Measurements from ENCODE around the gene CYB5B.
A peak's percentile ranks its signal among the peaks of the same experiment; 100 is the strongest.
"Not testable (repeated sequence)": the region's sequence is repeated elsewhere in the genome, so short reads cannot be mapped to it uniquely, and the experiment has no call there.

Gene CYB5B

GRCh38 chr16:69410219-69410990 lies 14.0 kb upstream of the CYB5B start:
- FAIRE-seq: no peak

DNA sequence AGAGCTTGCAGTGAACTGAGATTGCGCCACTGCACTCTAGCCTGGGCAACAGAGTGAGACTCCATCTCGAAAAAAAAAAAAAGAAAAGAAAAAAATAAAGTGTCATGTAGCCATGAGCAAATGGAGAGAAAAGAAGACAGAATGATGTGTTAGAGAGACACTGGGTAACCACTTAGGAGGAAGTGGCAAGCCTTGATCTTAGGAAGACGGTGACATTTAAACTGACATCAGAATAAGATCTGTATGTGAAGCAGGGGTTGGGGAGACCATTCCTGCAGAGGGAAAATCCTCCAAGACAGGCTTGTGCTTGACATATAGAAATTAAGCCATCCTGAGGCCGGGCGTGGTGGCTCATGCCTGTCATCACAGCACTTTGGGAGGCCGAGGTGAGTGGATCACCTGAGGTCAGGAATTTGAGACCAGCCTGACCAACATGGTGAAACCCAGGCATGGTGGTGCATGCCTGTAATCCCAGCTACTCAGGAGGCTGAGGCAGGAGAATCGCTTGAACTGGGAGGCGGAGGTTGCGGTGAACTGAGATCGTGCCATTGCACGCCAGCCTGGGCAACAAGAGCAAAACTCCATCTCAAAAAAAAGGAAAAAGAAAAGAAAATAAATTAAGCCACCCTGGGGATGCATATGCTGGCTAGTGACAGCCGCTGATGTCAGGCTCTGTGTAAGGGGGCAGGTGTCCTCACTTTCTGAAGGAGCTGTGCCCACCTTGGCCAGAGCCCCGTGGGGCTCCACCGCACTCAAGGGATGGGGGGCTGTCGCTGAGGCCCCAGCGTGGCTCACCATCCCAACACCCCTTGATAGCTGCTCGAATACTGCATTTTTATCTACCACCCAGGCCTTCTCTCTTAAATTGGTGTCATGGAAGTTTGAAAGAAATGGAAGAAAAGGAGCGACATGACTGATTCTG lies 13.1 kb upstream of the CYB5B start:
- no peak for FAIRE-seq

DNA sequence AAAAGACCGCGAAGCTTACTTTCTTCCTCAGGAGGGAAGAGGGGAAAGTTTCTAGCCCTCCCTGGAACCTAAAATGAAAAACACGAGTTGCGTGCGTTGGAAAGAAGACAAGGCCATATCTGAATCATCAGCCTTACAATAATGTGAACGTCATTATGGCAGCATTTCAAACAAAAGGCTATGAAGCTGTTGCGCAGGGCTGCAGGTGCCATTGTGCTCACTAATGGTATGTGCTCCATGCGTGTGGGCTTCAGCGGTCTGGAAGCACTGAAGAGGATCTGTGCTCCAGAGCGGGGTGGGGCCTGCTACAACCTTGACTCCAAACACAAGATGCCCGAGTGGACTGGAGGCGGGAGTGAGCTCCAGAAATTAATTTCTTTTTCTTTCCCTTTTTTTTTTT lies 12.1 kb upstream of the CYB5B start:
- no peak for FAIRE-seq

DNA sequence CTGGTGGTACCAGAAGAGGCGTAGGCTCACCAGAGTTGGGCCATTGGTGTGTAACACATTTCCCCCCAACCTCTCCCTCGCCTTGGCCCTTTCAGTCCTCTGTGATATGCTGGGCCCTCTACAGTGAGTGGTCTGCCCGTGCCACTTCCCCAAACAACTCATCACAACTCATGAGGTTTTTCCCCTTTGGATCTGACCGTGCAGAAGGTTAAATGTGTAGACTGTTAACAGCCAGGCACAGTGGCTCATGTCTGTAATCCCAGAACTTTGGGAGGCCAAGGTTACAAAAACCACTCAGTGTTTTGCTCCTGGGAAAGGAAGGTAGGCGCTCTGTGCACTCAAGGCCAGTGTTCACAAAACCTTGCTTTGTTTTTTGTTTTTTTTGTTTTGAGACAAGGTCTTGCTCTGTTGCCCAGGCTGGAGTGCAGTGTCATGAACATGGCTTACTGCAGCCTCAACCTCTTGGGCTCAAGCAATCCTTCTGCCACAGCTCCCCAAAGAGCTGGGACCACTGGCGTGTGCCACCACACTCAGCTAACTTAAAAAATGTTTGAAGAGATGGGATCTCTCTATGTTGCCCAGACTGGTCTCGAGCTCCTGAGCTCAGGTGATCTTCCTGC lies 11.3 kb upstream of the CYB5B start:
- FAIRE-seq: no peak

- FAIRE-seq: no peak
Measured at GRCh38 chr16:69417520-69418199, 6.8 kb upstream of the CYB5B start.

DNA sequence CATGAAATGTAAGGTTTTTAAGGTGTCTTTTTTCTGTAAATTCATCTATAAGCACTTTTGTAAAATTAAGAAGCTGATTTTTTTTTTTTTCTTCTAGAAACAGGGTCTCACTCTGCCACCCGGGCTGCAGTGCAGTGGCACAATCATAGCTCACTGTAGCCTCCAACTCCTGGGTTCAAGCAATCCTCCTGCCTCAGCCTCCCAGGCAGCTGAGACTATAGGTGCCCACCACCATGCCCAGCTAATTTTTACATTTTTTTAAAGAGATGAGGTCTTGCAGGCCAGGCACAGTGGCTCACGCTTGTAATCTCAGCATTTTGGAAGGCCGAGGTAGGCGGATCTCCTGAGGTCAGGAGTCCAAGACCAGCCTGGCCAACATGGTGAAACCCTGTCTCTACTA lies 4.5 kb upstream of the CYB5B start:
- no peak for FAIRE-seq

DNA sequence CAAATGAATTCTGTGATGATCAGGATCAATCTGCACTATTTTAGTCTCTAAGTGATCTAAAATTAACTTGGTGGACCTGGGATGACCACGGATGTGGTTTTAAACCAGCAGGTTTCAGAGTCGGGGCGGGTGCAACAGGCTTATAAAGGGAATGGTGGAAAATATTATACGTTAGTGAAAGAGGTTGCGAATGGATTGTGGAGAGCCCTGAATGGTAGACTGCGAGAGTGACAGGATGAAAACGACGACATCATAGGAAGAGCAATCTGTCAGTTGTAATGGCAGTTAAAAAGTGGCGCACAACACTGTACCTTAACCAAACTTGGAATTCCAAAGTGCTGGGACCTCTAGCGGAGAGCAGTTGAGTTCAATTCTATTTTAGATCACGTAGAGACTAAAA lies 1.2 kb upstream of the CYB5B start:
- FAIRE-seq: no peak

GRCh38 chr16:69424935-69425784 lies 741 bp downstream of the CYB5B start:
- no peak for FAIRE-seq

DNA sequence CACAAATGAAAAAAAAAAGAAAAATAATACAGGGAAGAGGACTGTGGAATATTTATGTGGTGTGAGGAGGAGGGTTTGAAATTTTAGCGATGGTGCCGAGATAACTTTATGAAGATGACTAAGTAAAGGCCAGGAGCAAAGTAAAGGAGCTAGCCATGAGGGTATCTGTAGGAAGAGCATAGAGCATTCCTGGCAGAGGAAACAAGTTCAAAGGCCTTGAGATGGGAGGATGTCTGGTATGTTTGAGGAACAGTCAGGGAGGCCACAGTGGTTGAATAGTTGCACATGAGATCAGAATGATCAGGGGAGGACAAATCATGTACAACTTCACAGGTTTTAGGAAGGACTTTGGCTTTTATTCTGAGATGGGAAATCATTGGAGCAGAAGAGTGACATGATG lies 4.2 kb downstream of the CYB5B start:
- no peak for FAIRE-seq

DNA sequence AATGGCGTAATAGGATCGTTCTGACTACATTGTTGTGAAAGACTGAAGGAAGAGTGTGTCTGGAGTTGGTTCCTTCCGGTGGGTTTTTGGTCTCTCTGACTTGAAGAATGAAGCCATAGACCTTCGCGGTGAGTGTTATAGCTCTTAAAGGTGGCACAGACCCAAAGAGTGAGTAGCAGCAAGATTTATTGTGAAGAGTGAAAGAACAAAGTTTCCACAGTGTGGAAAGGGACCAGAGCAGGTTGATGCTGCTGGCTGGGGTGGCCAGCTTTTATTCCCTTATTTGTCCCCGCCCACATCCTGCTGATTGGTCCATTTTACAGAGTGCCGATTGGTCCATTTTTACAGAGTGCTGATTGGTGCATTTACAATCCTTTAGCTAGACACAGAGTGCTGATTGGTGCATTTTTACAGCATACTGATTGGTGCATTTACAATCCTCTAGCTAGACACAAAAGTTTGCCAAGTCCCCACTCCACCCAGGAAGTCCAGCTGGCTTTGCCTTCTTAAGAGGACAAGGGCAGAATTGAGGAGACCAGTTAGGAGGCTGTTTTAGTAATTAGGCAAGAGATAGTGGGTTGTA lies 4.7 kb downstream of the CYB5B start:
- FAIRE-seq: not testable (repeated sequence)

DNA sequence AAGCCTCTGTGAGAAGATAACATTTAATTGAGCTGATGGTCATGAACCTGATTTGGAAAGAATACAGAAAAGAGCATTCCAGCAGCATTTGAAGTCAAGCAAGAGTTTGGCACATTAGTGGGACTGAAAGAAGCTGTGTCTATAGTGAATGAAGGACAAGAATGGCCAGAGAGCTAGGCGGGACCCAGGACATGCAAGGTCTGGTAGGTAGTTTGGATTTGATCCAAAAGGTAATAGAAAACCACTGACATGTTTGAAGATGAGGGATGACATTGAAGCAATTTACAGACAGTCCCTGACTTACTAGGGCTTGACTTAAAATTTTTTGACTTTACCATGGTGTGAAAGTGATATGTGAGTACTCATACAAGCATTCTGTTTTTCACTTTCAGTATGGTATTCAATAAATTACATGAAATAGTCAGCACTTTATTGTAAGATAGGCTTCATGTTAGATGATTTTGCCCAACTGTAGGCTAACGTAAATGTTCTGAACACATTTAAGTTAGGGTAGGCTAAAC lies 7.6 kb downstream of the CYB5B start:
- no peak for FAIRE-seq

- no peak for FAIRE-seq
Measured at GRCh38 chr16:69434066-69434465, 9.6 kb downstream of the CYB5B start.

- FAIRE-seq: no peak
Measured at GRCh38 chr16:69435977-69436820, 11.8 kb downstream of the CYB5B start.

- no peak for FAIRE-seq
Measured at GRCh38 chr16:69436896-69437295, 12.5 kb downstream of the CYB5B start.

GRCh38 chr16:69438465-69438864 lies 14.0 kb downstream of the CYB5B start:
- FAIRE-seq: no peak

DNA sequence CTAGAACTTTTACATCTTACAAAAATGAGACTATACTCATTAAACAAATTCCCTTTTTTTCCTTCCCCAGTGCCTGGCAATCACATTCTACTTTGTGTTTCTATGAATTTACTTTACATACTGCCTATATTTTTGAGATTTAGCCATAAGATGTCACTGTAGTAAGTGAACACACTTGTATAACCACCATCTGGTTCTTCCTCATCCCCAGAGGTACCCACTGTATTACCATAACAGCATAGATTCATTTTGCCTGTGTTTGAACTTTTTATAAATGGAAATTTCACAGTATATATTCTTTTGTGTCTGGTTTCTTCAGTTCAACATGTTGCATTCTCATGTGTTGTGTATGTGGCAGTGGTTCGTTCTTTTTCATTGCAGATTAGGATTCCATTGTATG lies 15.8 kb downstream of the CYB5B start:
- peak; percentile 43 for FAIRE-seq

GRCh38 chr16:69441030-69441429 lies 16.6 kb downstream of the CYB5B start:
- not testable (repeated sequence) for FAIRE-seq

DNA sequence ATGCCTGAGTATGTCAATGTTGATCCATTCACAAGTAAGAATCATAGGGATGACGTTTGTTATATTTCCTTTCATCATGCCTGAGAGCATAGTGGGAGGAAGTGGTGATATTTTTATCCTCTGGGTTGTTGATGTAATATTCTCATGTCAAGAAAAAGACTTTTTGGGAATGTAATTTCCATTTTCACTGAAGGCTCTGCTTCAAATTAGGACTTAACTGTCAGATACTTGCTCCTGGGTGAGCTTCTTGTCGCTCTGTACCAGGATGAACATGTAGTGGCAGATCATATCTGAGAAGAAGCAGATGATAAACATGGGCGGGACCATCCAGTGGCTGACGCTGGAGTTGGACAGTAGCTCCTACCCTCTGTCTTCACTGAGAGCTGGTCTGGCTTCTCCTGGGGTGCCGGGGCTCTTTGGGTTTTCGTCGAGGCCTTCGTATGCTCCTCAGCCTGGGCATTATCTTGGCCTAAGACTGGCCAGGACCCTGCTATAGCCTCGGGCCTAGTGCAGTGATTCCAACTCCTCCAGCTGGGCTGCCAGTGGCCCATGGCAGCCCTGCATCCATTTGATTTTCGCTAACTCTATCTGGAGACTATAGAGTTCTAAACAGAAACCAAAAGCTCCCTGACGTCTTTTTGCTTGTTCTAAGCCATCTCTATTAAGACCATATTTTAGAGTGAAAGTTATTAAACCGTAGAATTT lies 19.7 kb downstream of the CYB5B start:
- FAIRE-seq: peak; percentile 16

GRCh38 chr16:69444873-69445517 lies 20.6 kb downstream of the CYB5B start:
- peak; percentile 74 for FAIRE-seq
